Right cardiac atrium (tissue), 5 donors: Measurements from ENCODE around the gene PRKCA. TPM values are rescaled to one million over a fixed set of nuclear protein-coding genes. Genes with fewer than 3 reads are reported as not detected.

Experiments used
- ATAC-seq, 2 donors: fragments of 200-7000 bp; cut with Tn5 transposase; one replicate each; pipeline versions ENCODE4 v1.8.0 to v1.9.1; 2020; ENCODE audit warnings: moderate library complexity in 2 of 2, mild to moderate bottlenecking in 1 of 2
- DNase-seq, 3 donors: peaks; one replicate each; pipeline ENCODE4 v3.0.0-alpha.2; 2020
- H3K27ac ChIP-seq: one replicate; pipeline ENCODE4 v1.5.1; 2013; ENCODE audit warnings: mild to moderate bottlenecking, low read length, control low read depth, moderate library complexity
- H3K27me3 ChIP-seq: one replicate; pipeline ENCODE4 v1.6.1; 2013; ENCODE audit not compliant: control insufficient read depth, insufficient read depth
- H3K4me1 ChIP-seq: one replicate; pipeline ENCODE4 v1.6.1; 2013; ENCODE audit warnings: low read length; ENCODE audit not compliant: control insufficient read depth, insufficient read depth
- H3K4me3 ChIP-seq: one replicate; pipeline ENCODE4 v1.5.1; 2013; ENCODE audit warnings: low read length, control low read depth
- H3K9me3 ChIP-seq: one replicate; pipeline ENCODE4 v1.6.1; 2013; ENCODE audit warnings: low read length; ENCODE audit not compliant: control insufficient read depth
- whole genome bisulfite sequencing: extraction: QIAGEN DNeasy Blood & Tissue Kit; methylation state at CpG from one replicate; pipeline ENCODE4 v1.1.7; 2013; 5-methylcytosine and 5-hydroxymethylcytosine counted together
- intact Hi-C, 4 donors: fragments of 100-400 bp; cut with DNase I; formaldehyde crosslinking; loops; one replicate each; pipeline versions ENCODE4 v1.11.0 to v1.14.0; 2022 to 2023
- polyA plus RNA-seq: library from polyadenylated mRNA; stranded (reverse); fragments of 200-250 nt; gene quantifications from one replicate; pipeline ENCODE4 v1.2.3, GENCODE V29; 2013
- total RNA-seq, 4 donors: library from RNA; stranded (reverse); fragmentation: NEBNext Ultra II Directional; extraction: Animal tissue kit (Norgen Biotek cat#: 25700); gene quantifications; one replicate each; pipeline ENCODE4 v1.2.1, GENCODE V29; 2021
- donor health status: healthy with polysubstance abuse.
- donor health status: DM: no; HTN: yes; CAD: no.
- donor health status: DM: no; HTN: no; CAD: no.
- donor health status: DM: no; HTN: yes; CAD: no; lungs with severe emphysema.
- donor health status: DM: yes; HTN: yes; CAD: no.

The PRKCA gene
- total and polyA plus RNA-seq, 5 donors: 2.2 to 8.0 (median 6.8) TPM

- WGBS: 49% methylated on average over 6 of the region's 6 CpGs
- Histone ChIP-seq H3K27me3 (no peaks in the 10 kb centered on the region), H3K4me3 (no peak overlapping the region), H3K9me3 (no peaks in the 10 kb centered on the region), H3K4me1 (no peaks in the 10 kb centered on the region), H3K27ac (no peak overlapping the region)
- DNase-seq (no peak), ATAC-seq (no peak)
- intact Hi-C loops: no loop called here
These were observed 103.6 kb downstream of the PRKCA start for GRCh38 chr17:66405836-66406677.

GRCh38 chr17:66406701-66407644 is 104.6 kb downstream of the PRKCA start:
- DNase-seq (no peak), ATAC-seq (no peak)
- Histone ChIP-seq H3K4me3 (no peak overlapping the region), H3K27ac (no peak overlapping the region), H3K27me3 (no peaks in the 10 kb centered on the region), H3K9me3 (no peaks in the 10 kb centered on the region), H3K4me1 (no peaks in the 10 kb centered on the region)
- 77% methylated on average over 12 of the region's 12 CpGs for WGBS
- intact Hi-C loops: no loop called here

GRCh38 chr17:66407864-66408263 is 105.5 kb downstream of the PRKCA start:
- ATAC-seq (no peak), DNase-seq (no peak)
- Histone ChIP-seq H3K9me3 (no peaks in the 10 kb centered on the region), H3K4me1 (no peaks in the 10 kb centered on the region), H3K27me3 (no peaks in the 10 kb centered on the region), H3K4me3 (no peak overlapping the region), H3K27ac (no peak overlapping the region)
- intact Hi-C loops: no loop called here
- WGBS: 92% methylated on average over 4 of the region's 4 CpGs

- ATAC-seq (no peak), DNase-seq (no peak)
- Histone ChIP-seq H3K4me3 (no peak overlapping the region), H3K4me1 (no peaks in the 10 kb centered on the region), H3K9me3 (no peaks in the 10 kb centered on the region), H3K27ac (no peak overlapping the region), H3K27me3 (no peaks in the 10 kb centered on the region)
- 87% methylated on average over 6 of the region's 6 CpGs for WGBS
- intact Hi-C loops: no loop called here
These were observed 109.1 kb downstream of the PRKCA start for GRCh38 chr17:66411520-66411919.

- no peaks in the 10 kb centered on the region for H3K4me1 ChIP-seq
- H3K9me3 ChIP-seq: no peaks in the 10 kb centered on the region
- no peak overlapping the region for H3K27ac ChIP-seq
- ATAC-seq (no peak), DNase-seq (no peak)
- intact Hi-C loops: no loop called here
- H3K4me3 ChIP-seq: no peak overlapping the region
- WGBS: 67% methylated on average over 8 of the region's 8 CpGs
- no peaks in the 10 kb centered on the region for H3K27me3 ChIP-seq
These were observed 110.6 kb downstream of the PRKCA start for GRCh38 chr17:66412857-66413558.

- intact Hi-C loops: no loop called here
- WGBS: 79% methylated on average over 13 of the region's 13 CpGs
- H3K9me3 ChIP-seq: no peaks in the 10 kb centered on the region
- H3K4me3 ChIP-seq: no peak overlapping the region
- no peak for DNase-seq
- H3K27me3 ChIP-seq: no peaks in the 10 kb centered on the region
- ATAC-seq: no peak
- H3K27ac ChIP-seq: no peak overlapping the region
- no peaks in the 10 kb centered on the region for H3K4me1 ChIP-seq
These were observed 111.4 kb downstream of the PRKCA start for GRCh38 chr17:66413559-66414520.

- intact Hi-C loops: no loop called here
- Histone ChIP-seq H3K27ac (no peak overlapping the region), H3K9me3 (no peaks in the 10 kb centered on the region), H3K4me3 (no peak overlapping the region), H3K4me1 (no peaks in the 10 kb centered on the region), H3K27me3 (no peaks in the 10 kb centered on the region)
- DNase-seq (no peak), ATAC-seq (no peak)
- WGBS: 83% methylated on average over 4 of the region's 4 CpGs
These were observed 112.3 kb downstream of the PRKCA start for GRCh38 chr17:66414561-66415175.

GRCh38 chr17:66415366-66416206 is 113.2 kb downstream of the PRKCA start:
- ATAC-seq (no peak), DNase-seq (no peak)
- Histone ChIP-seq H3K27ac (no peak overlapping the region), H3K27me3 (no peaks in the 10 kb centered on the region), H3K4me1 (no peaks in the 10 kb centered on the region), H3K4me3 (no peak overlapping the region), H3K9me3 (no peaks in the 10 kb centered on the region)
- intact Hi-C loops: no loop called here
- WGBS: 79% methylated on average over 11 of the region's 11 CpGs

GRCh38 chr17:66416207-66416940 is 114.0 kb downstream of the PRKCA start:
- intact Hi-C loops: no loop called here
- ATAC-seq (peak in 1 of 2 donors; percentile 36), DNase-seq (no peak)
- 85% methylated on average over 12 of the region's 12 CpGs for WGBS
- H3K9me3 ChIP-seq: no peaks in the 10 kb centered on the region
- H3K27ac ChIP-seq: no peak overlapping the region
- no peaks in the 10 kb centered on the region for H3K4me1 ChIP-seq
- H3K27me3 ChIP-seq: no peaks in the 10 kb centered on the region
- H3K4me3 ChIP-seq: no peak overlapping the region
